Measurements from ENCODE around the gene CTTNBP2.

The CTTNBP2 gene

DNA sequence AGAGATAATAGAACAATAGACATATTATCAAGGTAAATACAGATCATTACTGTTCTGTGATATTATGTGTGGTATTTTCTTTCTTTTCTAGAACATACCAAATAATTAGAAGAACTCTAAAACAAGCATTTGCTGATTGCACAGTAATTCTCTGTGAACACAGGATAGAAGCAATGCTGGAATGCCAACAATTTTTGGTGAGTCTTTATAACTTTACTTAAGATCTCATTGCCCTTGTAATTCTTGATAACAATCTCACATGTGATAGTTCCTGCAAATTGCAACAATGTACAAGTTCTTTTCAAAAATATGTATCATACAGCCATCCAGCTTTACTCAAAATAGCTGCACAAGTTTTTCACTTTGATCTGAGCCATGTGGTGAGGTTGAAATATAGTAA lies 207.9 kb downstream of the CTTNBP2 start:
- Mint-ChIP-seq H3K27ac (no peak overlapping the region), H3K9me3 (no peaks in the 10 kb centered on the region), H3K27me3 (no peaks in the 10 kb centered on the region), H3K4me3 (no peak overlapping the region), H3K4me1 (no peaks in the 10 kb centered on the region)
- no peak for ATAC-seq
- no peak for DNase-seq

DNA sequence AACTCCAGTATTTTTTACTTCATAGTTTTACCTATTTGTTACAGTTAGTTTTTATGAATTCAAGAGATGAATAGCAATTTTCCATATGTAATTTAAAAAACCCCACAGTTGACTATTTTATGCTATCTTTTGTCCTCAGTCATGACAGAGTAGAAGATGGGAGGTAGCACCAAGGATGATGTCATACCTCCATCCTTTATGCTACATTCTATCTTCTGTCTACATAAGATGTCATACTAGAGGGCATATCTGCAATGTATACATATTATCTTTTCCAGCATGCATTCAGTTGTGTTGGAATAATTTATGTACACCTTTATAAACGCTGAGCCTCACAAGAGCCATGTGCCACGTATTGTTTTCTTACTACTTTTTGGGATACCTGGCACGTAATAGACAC lies 209.2 kb downstream of the CTTNBP2 start:
- no peaks in the 10 kb centered on the region for H3K9me3 Mint-ChIP-seq

DNA sequence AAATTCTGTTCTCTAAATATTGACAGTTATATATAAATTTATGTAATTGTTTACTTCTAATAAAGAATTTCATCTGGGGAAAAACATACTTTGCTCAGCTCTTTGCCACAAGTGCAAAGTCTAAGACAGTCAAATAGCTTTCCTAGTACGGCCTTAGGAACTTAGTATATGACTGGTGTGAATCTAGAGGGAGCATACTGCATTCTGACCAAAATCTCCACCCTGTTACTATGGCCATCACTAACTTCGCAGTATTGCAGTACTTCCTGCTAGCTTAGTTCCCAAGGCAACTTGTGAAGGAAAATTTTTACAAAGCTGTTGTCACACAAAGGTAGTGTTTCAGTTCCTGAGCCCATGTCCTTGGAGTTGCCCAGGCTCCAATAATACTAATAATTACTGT lies 211.9 kb downstream of the CTTNBP2 start:
- no peak overlapping the region for H3K4me3 Mint-ChIP-seq
- DNase-seq = no peak
- no peaks in the 10 kb centered on the region for H3K4me1 Mint-ChIP-seq
- ATAC-seq = no peak
- H3K9me3 Mint-ChIP-seq = no peaks in the 10 kb centered on the region
- no peaks in the 10 kb centered on the region for H3K27me3 Mint-ChIP-seq
- no peak overlapping the region for H3K27ac Mint-ChIP-seq

More for the DNA sequence above, 209.2 kb downstream of the CTTNBP2 start:
- H3K4me3 Mint-ChIP-seq = no peak overlapping the region
- no peaks in the 10 kb centered on the region for H3K4me1 Mint-ChIP-seq
- DNase-seq = no peak
- ATAC-seq = no peak
- no peaks in the 10 kb centered on the region for H3K27me3 Mint-ChIP-seq
- H3K27ac Mint-ChIP-seq = no peak overlapping the region
